ENCODE data around the gene SIRPG. TPM values are rescaled to one million over a fixed set of nuclear protein-coding genes. Genes with fewer than 3 reads are reported as not detected.

SIRPG gene
- total and polyA plus RNA-seq, 2 of the 13 experiments (the other 11 are each of a cell fraction or from before 2014, with no cell fraction given): not detected

DNA sequence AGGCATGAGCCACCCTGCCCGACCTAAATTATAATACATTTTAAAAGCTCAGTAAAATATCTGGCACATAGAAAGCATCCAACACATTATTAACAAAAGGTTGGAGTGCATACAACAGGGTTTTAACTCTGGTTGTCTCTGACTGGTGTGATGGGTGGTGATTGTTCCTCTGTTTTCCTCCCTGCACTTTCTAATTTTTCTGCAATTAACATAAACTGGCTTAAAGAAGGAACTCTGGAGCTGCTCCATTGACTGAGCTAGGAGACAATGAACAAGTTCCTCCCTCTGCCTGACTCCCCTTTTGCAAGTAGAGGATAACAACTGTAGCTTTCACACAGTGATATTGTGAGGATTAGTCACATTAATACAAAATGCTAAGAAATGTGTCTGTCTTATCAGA, 48.5 kb upstream of the SIRPG start:
- H3K36me3 ChIP-seq (replicated peaks in 1 of 2; ENCODE audit: control insufficient read depth in 1 of 2, insufficient read depth in 2 of 2, low read length in 2 of 2): no peaks in the 10 kb centered on the region
- DNase-seq (ENCODE audit: low spot score): no peak
- no peaks in the 10 kb centered on the region for H3K4me1 ChIP-seq (ENCODE audit: insufficient read depth, low read length)
- ChIA-PET CTCF (ENCODE audit: low intra/inter-chr PET ratio, low total read pairs) (no interaction called here), POLR2A (no interaction called here)
- H3K4me3 ChIP-seq (replicated peaks in 1 of 3; ENCODE audit: insufficient read depth in 1 of 3, low read depth in 2 of 3, low read length in 3 of 3): no peak overlapping the region
- peaks cover 0 to 15% of the 10 kb centered on the region in 2 experiments; a peak in 3 of 5 replicates for H3K27me3 ChIP-seq (ENCODE audit: control insufficient read depth in 1 of 2, insufficient read depth in 2 of 2, low read length in 2 of 2)
- H3K4me2 ChIP-seq (ENCODE audit: low read depth, low read length): no peak overlapping the region
- in situ Hi-C loops (cut with HindIII; ENCODE audit: extremely low pct_ligation_motif_present, low pct_unique_long_range_greater_than_20kb): no loop called here
- no peaks in the 10 kb centered on the region for H3K79me2 ChIP-seq (ENCODE audit: insufficient read depth, low read length)
- no peak overlapping the region for H3K27ac ChIP-seq (ENCODE audit: extremely low read length, insufficient read depth, low read length)
- no peak overlapping the region for H2AFZ ChIP-seq (ENCODE audit: low read length)
- no peaks in the 10 kb centered on the region for H4K20me1 ChIP-seq (ENCODE audit: insufficient read depth, low read length)
- H3K9ac ChIP-seq (ENCODE audit: insufficient read depth, low read depth, low read length): no peak overlapping the region
- 5% methylated on average over 1 of the region's 1 CpG for WGBS (ENCODE audit: low lambda C conversion rate)
- BruUV-seq (replicated peaks): no TSS peak
- no peaks in the 10 kb centered on the region for H3K9me3 ChIP-seq (ENCODE audit: low read length)
- intact Hi-C loops (cut with micrococcal nuclease; ENCODE audit: unreplicated experiment): no loop called here
- FAIRE-seq: no peak
- ATAC-seq: no peak
- TF ChIP-seq MIER3 (CRISPR knock-in tag; IDR thresholded peaks at IDR 0.05; ENCODE audit: borderline replicate concordance): no peak
- no peak for TF ChIP-seq ATF1 (CRISPR knock-in tag; IDR thresholded peaks at IDR 0.05)
- TF ChIP-seq, protein P1, sequence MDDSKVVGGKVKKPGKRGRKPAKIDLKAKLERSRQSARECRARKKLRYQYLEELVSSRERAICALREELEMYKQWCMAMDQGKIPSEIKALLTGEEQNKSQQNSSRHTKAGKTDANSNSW (CRISPR knock-in tag; IDR thresholded peaks at IDR 0.05; ENCODE audit: borderline replicate concordance): no peak
- TF ChIP-seq ZNF761 (CRISPR knock-in tag; conservative IDR thresholded peaks at IDR 0.05): no peak
- TF ChIP-seq ZNF264 (CRISPR knock-in tag; IDR thresholded peaks at IDR 0.05): no peak
- no peak for TF ChIP-seq KLF13 (CRISPR knock-in tag; IDR thresholded peaks at IDR 0.05)
- no peak for TF ChIP-seq NAIF1 (CRISPR knock-in tag; IDR thresholded peaks at IDR 0.05; ENCODE audit: borderline replicate concordance)
- no peak for TF ChIP-seq ZZZ3 (CRISPR knock-in tag; IDR thresholded peaks at IDR 0.05; ENCODE audit: borderline replicate concordance)
- no peak for TF ChIP-seq ZNF703 (CRISPR knock-in tag; IDR thresholded peaks at IDR 0.05; ENCODE audit: borderline replicate concordance)
- no peak for TF ChIP-seq ZFX (CRISPR knock-in tag; IDR thresholded peaks at IDR 0.05; ENCODE audit: low read depth)
- TF ChIP-seq ZIK1 (CRISPR knock-in tag; IDR thresholded peaks at IDR 0.05; ENCODE audit: borderline replicate concordance, low read depth): no peak
- TF ChIP-seq, protein P2, sequence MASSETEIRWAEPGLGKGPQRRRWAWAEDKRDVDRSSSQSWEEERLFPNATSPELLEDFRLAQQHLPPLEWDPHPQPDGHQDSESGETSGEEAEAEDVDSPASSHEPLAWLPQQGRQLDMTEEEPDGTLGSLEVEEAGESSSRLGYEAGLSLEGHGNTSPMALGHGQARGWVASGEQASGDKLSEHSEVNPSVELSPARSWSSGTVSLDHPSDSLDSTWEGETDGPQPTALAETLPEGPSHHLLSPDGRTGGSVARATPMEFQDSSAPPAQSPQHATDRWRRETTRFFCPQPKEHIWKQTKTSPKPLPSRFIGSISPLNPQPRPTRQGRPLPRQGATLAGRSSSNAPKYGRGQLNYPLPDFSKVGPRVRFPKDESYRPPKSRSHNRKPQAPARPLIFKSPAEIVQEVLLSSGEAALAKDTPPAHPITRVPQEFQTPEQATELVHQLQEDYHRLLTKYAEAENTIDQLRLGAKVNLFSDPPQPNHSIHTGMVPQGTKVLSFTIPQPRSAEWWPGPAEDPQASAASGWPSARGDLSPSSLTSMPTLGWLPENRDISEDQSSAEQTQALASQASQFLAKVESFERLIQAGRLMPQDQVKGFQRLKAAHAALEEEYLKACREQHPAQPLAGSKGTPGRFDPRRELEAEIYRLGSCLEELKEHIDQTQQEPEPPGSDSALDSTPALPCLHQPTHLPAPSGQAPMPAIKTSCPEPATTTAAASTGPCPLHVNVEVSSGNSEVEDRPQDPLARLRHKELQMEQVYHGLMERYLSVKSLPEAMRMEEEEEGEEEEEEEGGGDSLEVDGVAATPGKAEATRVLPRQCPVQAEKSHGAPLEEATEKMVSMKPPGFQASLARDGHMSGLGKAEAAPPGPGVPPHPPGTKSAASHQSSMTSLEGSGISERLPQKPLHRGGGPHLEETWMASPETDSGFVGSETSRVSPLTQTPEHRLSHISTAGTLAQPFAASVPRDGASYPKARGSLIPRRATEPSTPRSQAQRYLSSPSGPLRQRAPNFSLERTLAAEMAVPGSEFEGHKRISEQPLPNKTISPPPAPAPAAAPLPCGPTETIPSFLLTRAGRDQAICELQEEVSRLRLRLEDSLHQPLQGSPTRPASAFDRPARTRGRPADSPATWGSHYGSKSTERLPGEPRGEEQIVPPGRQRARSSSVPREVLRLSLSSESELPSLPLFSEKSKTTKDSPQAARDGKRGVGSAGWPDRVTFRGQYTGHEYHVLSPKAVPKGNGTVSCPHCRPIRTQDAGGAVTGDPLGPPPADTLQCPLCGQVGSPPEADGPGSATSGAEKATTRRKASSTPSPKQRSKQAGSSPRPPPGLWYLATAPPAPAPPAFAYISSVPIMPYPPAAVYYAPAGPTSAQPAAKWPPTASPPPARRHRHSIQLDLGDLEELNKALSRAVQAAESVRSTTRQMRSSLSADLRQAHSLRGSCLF (CRISPR knock-in tag; IDR thresholded peaks at IDR 0.05; ENCODE audit: borderline replicate concordance): no peak
- no peak for TF ChIP-seq SALL2 (CRISPR knock-in tag; IDR thresholded peaks at IDR 0.05)
- TF ChIP-seq GATA4 (IDR thresholded peaks at IDR 0.05; ENCODE audit: borderline replicate concordance, low read depth): no peak
- TF ChIP-seq, protein P3, sequence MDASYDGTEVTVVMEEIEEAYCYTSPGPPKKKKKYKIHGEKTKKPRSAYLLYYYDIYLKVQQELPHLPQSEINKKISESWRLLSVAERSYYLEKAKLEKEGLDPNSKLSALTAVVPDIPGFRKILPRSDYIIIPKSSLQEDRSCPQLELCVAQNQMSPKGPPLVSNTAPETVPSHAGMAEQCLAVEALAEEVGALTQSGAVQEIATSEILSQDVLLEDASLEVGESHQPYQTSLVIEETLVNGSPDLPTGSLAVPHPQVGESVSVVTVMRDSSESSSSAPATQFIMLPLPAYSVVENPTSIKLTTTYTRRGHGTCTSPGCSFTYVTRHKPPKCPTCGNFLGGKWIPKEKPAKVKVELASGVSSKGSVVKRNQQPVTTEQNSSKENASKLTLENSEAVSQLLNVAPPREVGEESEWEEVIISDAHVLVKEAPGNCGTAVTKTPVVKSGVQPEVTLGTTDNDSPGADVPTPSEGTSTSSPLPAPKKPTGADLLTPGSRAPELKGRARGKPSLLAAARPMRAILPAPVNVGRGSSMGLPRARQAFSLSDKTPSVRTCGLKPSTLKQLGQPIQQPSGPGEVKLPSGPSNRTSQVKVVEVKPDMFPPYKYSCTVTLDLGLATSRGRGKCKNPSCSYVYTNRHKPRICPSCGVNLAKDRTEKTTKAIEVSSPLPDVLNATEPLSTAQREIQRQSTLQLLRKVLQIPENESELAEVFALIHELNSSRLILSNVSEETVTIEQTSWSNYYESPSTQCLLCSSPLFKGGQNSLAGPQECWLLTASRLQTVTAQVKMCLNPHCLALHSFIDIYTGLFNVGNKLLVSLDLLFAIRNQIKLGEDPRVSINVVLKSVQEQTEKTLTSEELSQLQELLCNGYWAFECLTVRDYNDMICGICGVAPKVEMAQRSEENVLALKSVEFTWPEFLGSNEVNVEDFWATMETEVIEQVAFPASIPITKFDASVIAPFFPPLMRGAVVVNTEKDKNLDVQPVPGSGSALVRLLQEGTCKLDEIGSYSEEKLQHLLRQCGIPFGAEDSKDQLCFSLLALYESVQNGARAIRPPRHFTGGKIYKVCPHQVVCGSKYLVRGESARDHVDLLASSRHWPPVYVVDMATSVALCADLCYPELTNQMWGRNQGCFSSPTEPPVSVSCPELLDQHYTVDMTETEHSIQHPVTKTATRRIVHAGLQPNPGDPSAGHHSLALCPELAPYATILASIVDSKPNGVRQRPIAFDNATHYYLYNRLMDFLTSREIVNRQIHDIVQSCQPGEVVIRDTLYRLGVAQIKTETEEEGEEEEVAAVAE (CRISPR knock-in tag; IDR thresholded peaks at IDR 0.05; ENCODE audit: borderline replicate concordance): no peak
- TF ChIP-seq POLR2G (IDR thresholded peaks at IDR 0.05; ENCODE audit: low read depth, low read length): no peak
- no peak for TF ChIP-seq ZNF232 (CRISPR knock-in tag; IDR thresholded peaks at IDR 0.05; ENCODE audit: borderline replicate concordance)
